Fibroblast of pulmonary artery (primary cell): Measurements from ENCODE around the gene SYT8.
A peak's percentile ranks its signal among the peaks of the same experiment; 100 is the strongest.

ENCODE experiments used
- DNase-seq: peaks from one replicate; pipeline ENCODE4 v3.0.0-alpha.2; 2010; ENCODE audit warnings: low read depth
- H3K4me3 ChIP-seq: replicated peaks from 2 replicates; pipeline ENCODE4 v1.5.1; 2011; ENCODE audit warnings: low read depth, mild to moderate bottlenecking, control low read depth, low read length, moderate library complexity
- CTCF ChIP-seq: IDR thresholded peaks from 2 replicates; pipeline ENCODE4 v1.5.1; 2011; ENCODE audit warnings: mild to moderate bottlenecking, control low read depth, low read length, inconsistent platforms; ENCODE audit errors: missing control alignments

Gene SYT8

GRCh38 chr11:1864231-1864630, 29.4 kb downstream of the SYT8 start:
- DNase-seq: peak; percentile 9
- TF ChIP-seq CTCF: no peak
- peak overlapping the region; percentile 14 for H3K4me3 ChIP-seq

GRCh38 chr11:1864831-1865665, 30.3 kb downstream of the SYT8 start:
- no peak for DNase-seq
- peak overlapping the region; percentile 14 for H3K4me3 ChIP-seq
- TF ChIP-seq CTCF: no peak

- no peak for DNase-seq
- no peak for TF ChIP-seq CTCF
- H3K4me3 ChIP-seq: no peak overlapping the region
Observed at GRCh38 chr11:1866226-1866625, 31.4 kb downstream of the SYT8 start.

GRCh38 chr11:1866776-1867175, 32.0 kb downstream of the SYT8 start:
- TF ChIP-seq CTCF: no peak
- H3K4me3 ChIP-seq: no peak overlapping the region
- no peak for DNase-seq

- TF ChIP-seq CTCF: no peak
- H3K4me3 ChIP-seq: no peak overlapping the region
- no peak for DNase-seq
Observed at GRCh38 chr11:1867381-1867780, 32.6 kb downstream of the SYT8 start.

- no peak overlapping the region for H3K4me3 ChIP-seq
- no peak for DNase-seq
- no peak for TF ChIP-seq CTCF
Observed at GRCh38 chr11:1868056-1868635, 33.4 kb downstream of the SYT8 start.
